ENCODE measurements around the gene SSUH2. TPM values are rescaled to one million over a fixed set of nuclear protein-coding genes. Genes with fewer than 3 reads are reported as not detected.
"Not testable (repeated sequence)": the region's sequence is repeated elsewhere in the genome, so short reads cannot be mapped to it uniquely, and the experiment has no call there.

SSUH2 gene
- total RNA-seq, 1 donor from 2014 or later = not detected

- peaks cover 47% of the 10 kb centered on the region for H3K4me1 Mint-ChIP-seq (ENCODE audit: unreplicated experiment)
- no peak overlapping the region for H3K4me3 Mint-ChIP-seq (ENCODE audit: unreplicated experiment)
- H3K36me3 Mint-ChIP-seq (ENCODE audit: unreplicated experiment) = no peaks in the 10 kb centered on the region
- TF ChIP-seq, protein P1, sequence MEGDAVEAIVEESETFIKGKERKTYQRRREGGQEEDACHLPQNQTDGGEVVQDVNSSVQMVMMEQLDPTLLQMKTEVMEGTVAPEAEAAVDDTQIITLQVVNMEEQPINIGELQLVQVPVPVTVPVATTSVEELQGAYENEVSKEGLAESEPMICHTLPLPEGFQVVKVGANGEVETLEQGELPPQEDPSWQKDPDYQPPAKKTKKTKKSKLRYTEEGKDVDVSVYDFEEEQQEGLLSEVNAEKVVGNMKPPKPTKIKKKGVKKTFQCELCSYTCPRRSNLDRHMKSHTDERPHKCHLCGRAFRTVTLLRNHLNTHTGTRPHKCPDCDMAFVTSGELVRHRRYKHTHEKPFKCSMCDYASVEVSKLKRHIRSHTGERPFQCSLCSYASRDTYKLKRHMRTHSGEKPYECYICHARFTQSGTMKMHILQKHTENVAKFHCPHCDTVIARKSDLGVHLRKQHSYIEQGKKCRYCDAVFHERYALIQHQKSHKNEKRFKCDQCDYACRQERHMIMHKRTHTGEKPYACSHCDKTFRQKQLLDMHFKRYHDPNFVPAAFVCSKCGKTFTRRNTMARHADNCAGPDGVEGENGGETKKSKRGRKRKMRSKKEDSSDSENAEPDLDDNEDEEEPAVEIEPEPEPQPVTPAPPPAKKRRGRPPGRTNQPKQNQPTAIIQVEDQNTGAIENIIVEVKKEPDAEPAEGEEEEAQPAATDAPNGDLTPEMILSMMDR (IDR thresholded peaks at IDR 0.05) = no peak
- peaks cover 4% of the 10 kb centered on the region for H3K9me3 Mint-ChIP-seq (ENCODE audit: unreplicated experiment)
- H3K27me3 Mint-ChIP-seq (ENCODE audit: unreplicated experiment) = no peaks in the 10 kb centered on the region
- DNase-seq (ENCODE audit: extremely low spot score, unreplicated experiment) = no peak
- H3K27ac Mint-ChIP-seq (ENCODE audit: unreplicated experiment) = peak overlapping the region; percentile 80
These were observed 11.6 kb upstream of the SSUH2 start for GRCh38 chr3:8656240-8656639.

- Mint-ChIP-seq H3K4me1 (ENCODE audit: unreplicated experiment) (peaks cover 38% of the 10 kb centered on the region), H3K27me3 (ENCODE audit: unreplicated experiment) (no peaks in the 10 kb centered on the region), H3K4me3 (ENCODE audit: unreplicated experiment) (no peak overlapping the region), H3K27ac (ENCODE audit: unreplicated experiment) (peak overlapping the region; percentile 80), H3K36me3 (ENCODE audit: unreplicated experiment) (no peaks in the 10 kb centered on the region), H3K9me3 (ENCODE audit: unreplicated experiment) (peaks cover 4% of the 10 kb centered on the region)
- TF ChIP-seq, protein P1 (IDR thresholded peaks at IDR 0.05) = no peak
- no peak for DNase-seq (ENCODE audit: extremely low spot score, unreplicated experiment)
These were observed 10.8 kb upstream of the SSUH2 start for GRCh38 chr3:8655387-8655835.

DNA sequence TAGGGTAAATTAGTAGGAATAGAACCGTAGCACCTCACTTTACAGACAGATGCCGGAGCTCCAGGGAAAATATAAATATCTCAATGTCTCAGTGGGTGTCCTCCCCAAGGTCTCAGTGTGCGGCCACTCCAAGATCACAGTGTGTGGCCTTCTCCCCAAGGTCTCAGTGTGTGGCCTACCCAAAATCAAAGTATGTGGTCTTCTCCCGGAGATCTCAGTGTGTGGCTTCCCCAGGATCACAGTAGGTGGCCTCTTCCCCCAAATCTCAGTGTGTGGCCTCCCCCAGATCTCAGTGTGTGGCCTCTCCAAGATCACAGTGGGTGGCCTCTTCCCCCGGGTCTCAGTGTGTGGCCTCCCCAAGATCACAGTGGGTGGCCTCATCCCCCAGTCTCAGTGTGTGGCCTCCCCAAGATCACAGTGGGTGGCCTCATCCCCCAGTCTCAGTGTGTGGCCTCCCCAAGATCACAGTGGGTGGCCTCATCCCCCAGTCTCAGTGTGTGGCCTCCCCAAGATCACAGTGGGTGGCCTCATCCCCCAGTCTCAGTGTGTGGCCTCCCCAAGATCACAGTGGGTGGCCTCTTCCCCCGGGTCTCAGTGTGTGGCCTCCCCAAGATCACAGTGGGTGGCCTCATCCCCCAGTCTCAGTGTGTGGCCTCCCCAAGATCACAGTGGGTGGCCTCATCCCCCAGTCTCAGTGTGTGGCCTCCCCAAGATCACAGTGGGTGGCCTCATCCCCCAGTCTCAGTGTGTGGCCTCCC, 10.2 kb upstream of the SSUH2 start:
- H3K27me3 Mint-ChIP-seq (ENCODE audit: unreplicated experiment); H3K36me3 Mint-ChIP-seq (ENCODE audit: unreplicated experiment); H3K9me3 Mint-ChIP-seq (ENCODE audit: unreplicated experiment); H3K4me3 Mint-ChIP-seq (ENCODE audit: unreplicated experiment); DNase-seq (ENCODE audit: extremely low spot score, unreplicated experiment); H3K27ac Mint-ChIP-seq (ENCODE audit: unreplicated experiment): not testable (repeated sequence)
- peaks cover 32% of the 10 kb centered on the region for H3K4me1 Mint-ChIP-seq (ENCODE audit: unreplicated experiment)

GRCh38 chr3:8653800-8654408, 9.3 kb upstream of the SSUH2 start:
- TF ChIP-seq, protein P1 (IDR thresholded peaks at IDR 0.05) = no peak
- Mint-ChIP-seq H3K4me1 (ENCODE audit: unreplicated experiment) (peaks cover 23% of the 10 kb centered on the region), H3K27ac (ENCODE audit: unreplicated experiment) (no peak overlapping the region), H3K4me3 (ENCODE audit: unreplicated experiment) (no peak overlapping the region), H3K36me3 (ENCODE audit: unreplicated experiment) (no peaks in the 10 kb centered on the region), H3K9me3 (ENCODE audit: unreplicated experiment) (peaks cover 4% of the 10 kb centered on the region), H3K27me3 (ENCODE audit: unreplicated experiment) (no peaks in the 10 kb centered on the region)
- no peak for DNase-seq (ENCODE audit: extremely low spot score, unreplicated experiment)

- H3K27ac Mint-ChIP-seq (ENCODE audit: unreplicated experiment) = no peak overlapping the region
- no peak for DNase-seq (ENCODE audit: extremely low spot score, unreplicated experiment)
- peaks cover 4% of the 10 kb centered on the region for H3K9me3 Mint-ChIP-seq (ENCODE audit: unreplicated experiment)
- H3K27me3 Mint-ChIP-seq (ENCODE audit: unreplicated experiment) = no peaks in the 10 kb centered on the region
- TF ChIP-seq, protein P1 (IDR thresholded peaks at IDR 0.05) = no peak
- H3K4me3 Mint-ChIP-seq (ENCODE audit: unreplicated experiment) = no peak overlapping the region
- H3K4me1 Mint-ChIP-seq (ENCODE audit: unreplicated experiment) = peaks cover 11% of the 10 kb centered on the region
- no peaks in the 10 kb centered on the region for H3K36me3 Mint-ChIP-seq (ENCODE audit: unreplicated experiment)
These were observed 7.9 kb upstream of the SSUH2 start for GRCh38 chr3:8652324-8652987.

All from osteocyte (in vitro differentiated cells).